ENCODE measurements around the gene MIGA1. TPM values are rescaled to one million over a fixed set of nuclear protein-coding genes. Genes with fewer than 3 reads are reported as not detected.

MIGA1 gene
- total and polyA plus RNA-seq, 9 of the 15 experiments (the other 6 are each of a cell fraction or from before 2014, with no cell fraction given): 1.6 to 5.1 (median 2.9) TPM

- TF ChIP-seq ZNF512 (tag; IDR thresholded peaks at IDR 0.05) (no peak), ZNF174 (CRISPR knock-in tag; IDR thresholded peaks at IDR 0.05) (no peak), E4F1 (CRISPR knock-in tag; IDR thresholded peaks at IDR 0.05; ENCODE audit: borderline replicate concordance) (no peak), ARID1B (IDR thresholded peaks at IDR 0.05) (peak; percentile 68), FOS (IDR thresholded peaks at IDR 0.05; ENCODE audit: extremely low read depth, insufficient read length) (no peak), FOXK2 (conservative IDR thresholded peaks at IDR 0.05 in 1 of 2, IDR thresholded peaks at IDR 0.05 in 1 of 2; ENCODE audit: low read depth in 2 of 2) (no peak), ZNF324 (CRISPR knock-in tag; IDR thresholded peaks at IDR 0.05) (no peak), POLR2H (tag; IDR thresholded peaks at IDR 0.05; ENCODE audit: low read depth) (no peak), MEIS2 (IDR thresholded peaks at IDR 0.05; ENCODE audit: partially characterized antibody) (peak; percentile 86), ARID3A (IDR thresholded peaks at IDR 0.05; ENCODE audit: borderline replicate concordance, low read depth, low read length) (no peak), ZNF766 (CRISPR knock-in tag; conservative IDR thresholded peaks at IDR 0.05) (no peak), HMBOX1 (IDR thresholded peaks at IDR 0.05) (peak; percentile 97), ZNF239 (CRISPR knock-in tag; IDR thresholded peaks at IDR 0.05) (no peak), PCBP1 (IDR thresholded peaks at IDR 0.05; ENCODE audit: low read depth, low read length, poor library complexity, severe bottlenecking) (no peak), RAD51 (IDR thresholded peaks at IDR 0.05; ENCODE audit: borderline replicate concordance, low read depth) (no peak), TSC22D4 (tag; IDR thresholded peaks at IDR 0.05) (no peak), DLX4 (CRISPR knock-in tag; IDR thresholded peaks at IDR 0.05) (no peak), ZFP36 (IDR thresholded peaks at IDR 0.05; ENCODE audit: low read depth, low read length, partially characterized antibody) (no peak), HDAC2 (IDR thresholded peaks at IDR 0.05) (no peak), THAP7 (CRISPR knock-in tag; IDR thresholded peaks at IDR 0.05) (no peak), GABPA (tag; conservative IDR thresholded peaks at IDR 0.05; ENCODE audit: low read depth) (no peak)
Observed at GRCh38 chr1:77732090-77732489, 47.4 kb upstream of the MIGA1 start (continued).

All from K562 (cell line).